Natural killer cell (primary cell): ENCODE results near the gene WNK1. TPM values are rescaled to one million over a fixed set of nuclear protein-coding genes. Genes with fewer than 3 reads are reported as not detected.

Experiments
- ATAC-seq, 3 donors: fragments of 150-1000 bp in 2 of 3; fragments of 200-7000 bp in 1 of 3; cut with Tn5 transposase; 1 replicate in 1 of 3; 2 replicates in 2 of 3; pipeline ENCODE4 v1.10.0; 2021; ENCODE audit warnings: mild to moderate bottlenecking in 2 of 3, moderate library complexity in 2 of 3
- DNase-seq, 2 donors: peaks; one replicate each; pipeline versions ENCODE4 v3.0.0 to v3.0.0-alpha.2; 2013 to 2021; ENCODE audit warnings: mixed read lengths in 1 of 2
- H3K27ac ChIP-seq: one replicate; pipeline ENCODE4 v1.5.1; 2013; ENCODE audit warnings: mild to moderate bottlenecking, low read length
- H3K27me3 ChIP-seq: one replicate; pipeline ENCODE4 v1.6.1; 2013; ENCODE audit warnings: low read length; ENCODE audit not compliant: control insufficient read depth, insufficient read depth
- H3K36me3 ChIP-seq: one replicate; pipeline ENCODE4 v1.6.1; 2013; ENCODE audit warnings: low read length; ENCODE audit not compliant: control insufficient read depth, insufficient read depth
- H3K4me1 ChIP-seq: one replicate; pipeline ENCODE4 v1.6.1; 2013; ENCODE audit warnings: low read length; ENCODE audit not compliant: control insufficient read depth, insufficient read depth
- H3K4me3 ChIP-seq: one replicate; pipeline ENCODE4 v1.5.1; 2013; ENCODE audit warnings: low read length
- H3K9me3 ChIP-seq: one replicate; pipeline ENCODE4 v1.6.1; 2013; ENCODE audit warnings: low read length; ENCODE audit not compliant: control insufficient read depth, insufficient read depth
- H3K27ac Mint-ChIP-seq, 2 donors: one replicate each; pipeline ENCODE4 v1.8.0; 2022; ENCODE audit warnings: mild to moderate bottlenecking in 2 of 2, mixed read lengths in 2 of 2, moderate library complexity in 1 of 2
- H3K27me3 Mint-ChIP-seq, 2 donors: one replicate each; pipeline ENCODE4 v1.8.0; 2022; ENCODE audit warnings: low read depth in 2 of 2, mixed read lengths in 2 of 2
- H3K36me3 Mint-ChIP-seq: one replicate; pipeline ENCODE4 v1.8.0; 2022; ENCODE audit warnings: mixed read lengths
- H3K4me1 Mint-ChIP-seq, 2 donors: one replicate each; pipeline ENCODE4 v1.8.0; 2022; ENCODE audit warnings: mixed read lengths in 2 of 2
- H3K4me3 Mint-ChIP-seq: one replicate; pipeline ENCODE4 v1.8.0; 2022; ENCODE audit warnings: mild to moderate bottlenecking, moderate library complexity, mixed read lengths
- H3K9me3 Mint-ChIP-seq, 2 donors: one replicate each; pipeline ENCODE4 v1.8.0; 2022; ENCODE audit warnings: mixed read lengths in 2 of 2
- whole genome bisulfite sequencing: methylation state at CpG from one replicate; pipeline ENCODE4 v1.1.7; 2013; ENCODE audit warnings: missing lambda C conversion rate; ENCODE audit not compliant: insufficient coverage; 5-methylcytosine and 5-hydroxymethylcytosine counted together
- intact Hi-C: fragments of 100-400 bp; cut with micrococcal nuclease; formaldehyde crosslinking; loops from one replicate; pipeline ENCODE4 v1.14.2; 2022
- total RNA-seq, 4 donors: library from RNA; stranded (reverse); fragments of 120-200 nt in 1 of 4; gene quantifications; one replicate each; pipeline versions ENCODE4 v1.2.3 to v1.2.4, GENCODE V29; 2013 to 2022
- TF ChIP-seq, protein P1 (sequence below): fragments of 200-600 bp; IDR thresholded peaks from one replicate; pipeline ENCODE4 v1.8.0; 2022; ENCODE audit warnings: antibody characterized with exemption

WNK1 gene
- total RNA-seq, 3 donors from 2014 or later (not counting 1 experiment from before 2014, with no cell fraction given) = 177 to 203 (median 192) TPM

DNA sequence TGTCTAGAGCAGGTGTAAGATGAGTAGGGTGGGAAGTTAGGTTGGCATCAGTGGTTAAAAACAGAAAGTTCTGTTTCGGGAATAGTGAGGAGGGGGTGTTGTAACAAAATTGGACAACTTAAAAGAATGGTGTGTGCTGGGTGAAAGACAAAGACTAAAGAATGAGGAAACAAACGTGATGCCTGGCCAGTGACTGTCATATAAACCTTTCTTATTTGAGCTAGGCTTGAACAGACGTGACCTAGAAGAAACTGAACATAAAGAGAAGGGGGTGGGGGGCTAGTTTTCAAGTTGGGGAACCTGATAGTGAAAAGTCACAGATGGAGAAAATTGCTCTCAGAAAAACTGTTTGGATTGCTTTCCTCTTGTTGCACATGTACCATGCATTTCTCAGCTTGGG, 157.5 kb downstream of the WNK1 start:
- Histone ChIP-seq H3K9me3 (no peaks in the 10 kb centered on the region), H3K4me1 (peaks cover 14% of the 10 kb centered on the region), H3K4me3 (no peak overlapping the region), H3K27me3 (no peaks in the 10 kb centered on the region), H3K27ac (no peak overlapping the region), H3K36me3 (peaks cover 65% of the 10 kb centered on the region)
- TF ChIP-seq, protein P1, sequence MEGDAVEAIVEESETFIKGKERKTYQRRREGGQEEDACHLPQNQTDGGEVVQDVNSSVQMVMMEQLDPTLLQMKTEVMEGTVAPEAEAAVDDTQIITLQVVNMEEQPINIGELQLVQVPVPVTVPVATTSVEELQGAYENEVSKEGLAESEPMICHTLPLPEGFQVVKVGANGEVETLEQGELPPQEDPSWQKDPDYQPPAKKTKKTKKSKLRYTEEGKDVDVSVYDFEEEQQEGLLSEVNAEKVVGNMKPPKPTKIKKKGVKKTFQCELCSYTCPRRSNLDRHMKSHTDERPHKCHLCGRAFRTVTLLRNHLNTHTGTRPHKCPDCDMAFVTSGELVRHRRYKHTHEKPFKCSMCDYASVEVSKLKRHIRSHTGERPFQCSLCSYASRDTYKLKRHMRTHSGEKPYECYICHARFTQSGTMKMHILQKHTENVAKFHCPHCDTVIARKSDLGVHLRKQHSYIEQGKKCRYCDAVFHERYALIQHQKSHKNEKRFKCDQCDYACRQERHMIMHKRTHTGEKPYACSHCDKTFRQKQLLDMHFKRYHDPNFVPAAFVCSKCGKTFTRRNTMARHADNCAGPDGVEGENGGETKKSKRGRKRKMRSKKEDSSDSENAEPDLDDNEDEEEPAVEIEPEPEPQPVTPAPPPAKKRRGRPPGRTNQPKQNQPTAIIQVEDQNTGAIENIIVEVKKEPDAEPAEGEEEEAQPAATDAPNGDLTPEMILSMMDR = no peak
- peaks cover 20 to 27% of the 10 kb centered on the region in 2 donors for H3K4me1 Mint-ChIP-seq
- intact Hi-C loops = no loop called here
- no peak overlapping the region for H3K4me3 Mint-ChIP-seq
- no peak for DNase-seq
- no peaks in the 10 kb centered on the region for H3K9me3 Mint-ChIP-seq
- H3K36me3 Mint-ChIP-seq = peaks cover 10% of the 10 kb centered on the region
- no peaks in the 10 kb centered on the region for H3K27me3 Mint-ChIP-seq
- no peak for ATAC-seq
- 76% methylated on average over 3 of the region's 3 CpGs for WGBS
- H3K27ac Mint-ChIP-seq = peak overlapping the region; percentile 5 to 10

DNA sequence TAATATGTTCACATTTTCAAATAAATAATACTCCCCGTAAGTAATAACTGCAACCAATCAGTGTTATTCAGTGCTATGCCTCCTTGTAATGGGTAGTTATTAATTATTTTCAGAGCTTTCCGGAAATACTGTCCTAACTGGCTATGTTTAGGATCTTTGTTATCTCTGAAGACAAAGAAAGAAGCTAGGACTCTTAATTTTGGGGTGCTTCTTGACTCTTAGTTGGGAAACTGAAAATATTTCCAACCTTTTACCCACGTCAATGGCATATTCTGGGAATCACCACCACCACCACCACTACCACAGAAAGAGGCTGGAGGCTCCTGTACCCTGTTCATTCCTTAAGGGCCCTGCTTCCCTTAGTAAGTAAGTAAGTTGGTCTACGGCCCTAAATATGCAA, 158.0 kb downstream of the WNK1 start:
- 81% methylated on average over 3 of the region's 4 CpGs for WGBS
- no peak overlapping the region for H3K27ac ChIP-seq
- no peaks in the 10 kb centered on the region for H3K9me3 Mint-ChIP-seq
- no peaks in the 10 kb centered on the region for H3K27me3 Mint-ChIP-seq
- DNase-seq (no peak), ATAC-seq (no peak)
- peaks cover 20% of the 10 kb centered on the region for H3K4me1 ChIP-seq
- no peak overlapping the region for H3K4me3 Mint-ChIP-seq
- H3K27ac Mint-ChIP-seq = peak overlapping the region; percentile 5 to 10
- H3K36me3 Mint-ChIP-seq = peaks cover 10% of the 10 kb centered on the region
- no peaks in the 10 kb centered on the region for H3K9me3 ChIP-seq
- H3K4me3 ChIP-seq = no peak overlapping the region
- H3K36me3 ChIP-seq = peaks cover 62% of the 10 kb centered on the region
- TF ChIP-seq, protein P1 = no peak
- intact Hi-C loops = no loop called here
- H3K27me3 ChIP-seq = no peaks in the 10 kb centered on the region
- peaks cover 20 to 27% of the 10 kb centered on the region in 2 donors for H3K4me1 Mint-ChIP-seq

DNA sequence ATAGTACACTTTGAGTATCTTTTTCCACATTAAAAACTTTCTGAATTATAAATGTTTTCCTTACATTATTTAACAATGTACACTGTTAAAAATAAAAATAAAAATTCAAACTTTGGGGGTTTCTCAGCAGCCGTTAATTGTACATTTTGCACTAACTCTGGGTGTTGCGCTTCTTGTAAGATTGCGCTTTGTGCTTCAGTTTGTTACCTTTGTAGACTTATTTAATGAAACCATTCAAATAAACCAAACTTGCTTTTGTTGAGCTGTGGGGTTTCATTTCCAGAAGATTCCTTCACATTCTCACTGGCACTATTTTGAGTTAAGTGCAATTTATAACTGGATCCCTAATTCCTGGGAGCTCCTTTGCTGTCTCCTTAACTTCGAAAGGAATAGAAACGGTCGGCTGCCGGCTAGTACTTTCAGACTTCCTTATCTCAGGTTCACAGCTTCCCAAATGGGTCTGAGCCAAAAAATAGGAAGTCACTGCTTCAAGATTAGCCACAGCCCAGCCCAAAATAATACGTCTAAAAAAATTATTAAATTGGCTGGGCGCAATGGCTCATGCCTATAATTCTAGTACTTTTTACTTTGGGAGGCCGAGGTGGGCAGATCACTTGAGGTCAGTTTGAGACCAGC, 158.9 kb downstream of the WNK1 start:
- TF ChIP-seq, protein P1 = no peak
- H3K36me3 Mint-ChIP-seq = peaks cover 10% of the 10 kb centered on the region
- intact Hi-C loops = no loop called here

More for the DNA sequence above, 158.9 kb downstream of the WNK1 start:
- WGBS = 79% methylated on average over 10 of the region's 10 CpGs
- H3K27me3 ChIP-seq = no peaks in the 10 kb centered on the region
- H3K4me3 ChIP-seq = no peak overlapping the region
- no peak overlapping the region for H3K27ac ChIP-seq
- H3K9me3 Mint-ChIP-seq = no peaks in the 10 kb centered on the region
- no peak for DNase-seq
- H3K4me1 ChIP-seq = peaks cover 19% of the 10 kb centered on the region
- peaks cover 61% of the 10 kb centered on the region for H3K36me3 ChIP-seq
- H3K27me3 Mint-ChIP-seq = no peaks in the 10 kb centered on the region
- no peaks in the 10 kb centered on the region for H3K9me3 ChIP-seq
- ATAC-seq = no peak
- H3K4me3 Mint-ChIP-seq = no peak overlapping the region
- H3K27ac Mint-ChIP-seq = peak overlapping the region in 1 of 2 donors; percentile 10
- H3K4me1 Mint-ChIP-seq = peaks cover 16 to 25% of the 10 kb centered on the region in 2 donors
